OCI-LY1 (cell line): ENCODE data around the gene BCCIP.

Source experiments
- H2AFZ ChIP-seq: fragments of 200-600 bp; sonication (generic), shearing (Covaris generic); 2 replicates; pipeline ENCODE4 v1.6.0; 2014; ENCODE audit warnings: antibody characterized with exemption, mild to moderate bottlenecking, low read length
- H3F3A ChIP-seq: fragments of 200-600 bp; sonication (generic), shearing (Covaris generic); 2 replicates; pipeline ENCODE4 v1.6.0; 2014; ENCODE audit warnings: mild to moderate bottlenecking, antibody characterized with exemption, low read length, moderate library complexity; ENCODE audit not compliant: insufficient read depth
- H3K27ac ChIP-seq: fragments of 200-600 bp; sonication (generic); 2 replicates; pipeline ENCODE4 v1.5.1; 2014; ENCODE audit warnings: low read length, mixed run types, mild to moderate bottlenecking, low read depth; ENCODE audit not compliant: poor library complexity, severe bottlenecking
- H3K27me3 ChIP-seq: fragments of 200-600 bp; sonication (generic); 2 replicates; pipeline ENCODE4 v1.6.0; 2014; ENCODE audit warnings: antibody characterized with exemption, mild to moderate bottlenecking, low read length, moderate library complexity; ENCODE audit not compliant: insufficient read depth
- H3K36me3 ChIP-seq: fragments of 200-600 bp; sonication (generic); 2 replicates; pipeline ENCODE4 v1.6.1; 2014; ENCODE audit warnings: mild to moderate bottlenecking, antibody characterized with exemption, low read length, moderate library complexity, mixed read lengths; ENCODE audit not compliant: insufficient read depth
- H3K4me1 ChIP-seq: fragments of 200-600 bp; sonication (generic); 2 replicates; pipeline ENCODE4 v1.5.1; 2014; ENCODE audit warnings: mild to moderate bottlenecking, low read length, moderate library complexity; ENCODE audit not compliant: insufficient read depth, severe bottlenecking
- H3K4me2 ChIP-seq: fragments of 200-600 bp; sonication (generic), shearing (Covaris generic); 2 replicates; pipeline ENCODE4 v1.6.1; 2014; ENCODE audit warnings: low read length
- H3K4me3 ChIP-seq: fragments of 200-600 bp; sonication (generic); 2 replicates; pipeline ENCODE4 v1.5.1; 2014; ENCODE audit warnings: low read length, low read depth, mild to moderate bottlenecking, mixed read lengths; ENCODE audit not compliant: poor library complexity, severe bottlenecking
- H3K79me2 ChIP-seq: fragments of 200-600 bp; shearing (Covaris generic); 2 replicates; pipeline ENCODE4 v1.6.1; 2016; ENCODE audit warnings: mixed run types, low read length, mixed read lengths; ENCODE audit not compliant: insufficient read depth
- H3K9ac ChIP-seq: fragments of 200-600 bp; sonication (generic), shearing (Covaris generic); 2 replicates; pipeline ENCODE4 v1.6.1; 2014; ENCODE audit warnings: mild to moderate bottlenecking, low read length, mixed read lengths
- H3K9me2 ChIP-seq: fragments of 200-600 bp; sonication (generic), shearing (Covaris generic); 2 replicates; pipeline ENCODE4 v1.6.1; 2014; ENCODE audit warnings: low read depth, mild to moderate bottlenecking, low read length, mixed read lengths
- H3K9me3 ChIP-seq: fragments of 200-600 bp; shearing (Covaris generic); 2 replicates; pipeline ENCODE4 v1.6.1; 2014; ENCODE audit warnings: low read length, mixed read lengths
- H4K20me1 ChIP-seq: fragments of 200-600 bp; sonication (generic), shearing (Covaris generic); 2 replicates; pipeline ENCODE4 v1.6.0; 2016; ENCODE audit warnings: mild to moderate bottlenecking, low read length; ENCODE audit not compliant: insufficient read depth
- EZH2 ChIP-seq: fragments of 200-600 bp; sonication (generic), shearing (Covaris generic); IDR thresholded peaks from 2 replicates; pipeline ENCODE4 v1.8.0; 2017; ENCODE audit warnings: borderline replicate concordance, mixed run types, mild to moderate bottlenecking, antibody characterized with exemption, low read length, moderate library complexity, mixed read lengths
- TF ChIP-seq, protein P1 (sequence below): fragments of 200-600 bp; sonication (generic), shearing (Covaris generic); IDR thresholded peaks from 2 replicates; pipeline ENCODE4 v1.5.1; 2017; ENCODE audit warnings: mild to moderate bottlenecking, antibody characterized with exemption, low read length, moderate library complexity, mixed read lengths

BCCIP gene

DNA sequence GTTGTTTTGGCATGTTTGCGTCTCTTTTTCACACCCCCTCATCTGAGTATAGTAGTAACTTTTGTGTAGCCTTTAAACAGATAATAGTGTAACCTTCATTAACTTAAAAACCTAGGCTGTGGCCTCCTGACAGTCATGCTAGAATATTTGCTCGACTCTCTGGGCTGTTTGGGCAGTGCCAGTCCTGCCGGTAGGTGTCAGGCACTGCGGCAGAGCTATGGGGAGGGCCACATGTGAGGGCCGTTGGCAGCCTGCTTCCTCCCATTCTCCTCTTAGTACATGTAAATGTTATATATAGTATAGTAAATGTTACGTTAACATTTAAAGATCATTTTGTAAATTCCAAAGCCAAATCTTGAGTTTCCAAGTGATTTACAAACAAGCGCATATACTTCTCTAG, 26.1 kb downstream of the BCCIP start:
- H3K4me1 ChIP-seq: no peaks in the 10 kb centered on the region
- H3F3A ChIP-seq: no peaks in the 10 kb centered on the region
- no peak overlapping the region for H3K27ac ChIP-seq
- no peaks in the 10 kb centered on the region for H3K36me3 ChIP-seq
- no peak overlapping the region for H3K4me3 ChIP-seq
- no peaks in the 10 kb centered on the region for H4K20me1 ChIP-seq
- TF ChIP-seq, protein P1, sequence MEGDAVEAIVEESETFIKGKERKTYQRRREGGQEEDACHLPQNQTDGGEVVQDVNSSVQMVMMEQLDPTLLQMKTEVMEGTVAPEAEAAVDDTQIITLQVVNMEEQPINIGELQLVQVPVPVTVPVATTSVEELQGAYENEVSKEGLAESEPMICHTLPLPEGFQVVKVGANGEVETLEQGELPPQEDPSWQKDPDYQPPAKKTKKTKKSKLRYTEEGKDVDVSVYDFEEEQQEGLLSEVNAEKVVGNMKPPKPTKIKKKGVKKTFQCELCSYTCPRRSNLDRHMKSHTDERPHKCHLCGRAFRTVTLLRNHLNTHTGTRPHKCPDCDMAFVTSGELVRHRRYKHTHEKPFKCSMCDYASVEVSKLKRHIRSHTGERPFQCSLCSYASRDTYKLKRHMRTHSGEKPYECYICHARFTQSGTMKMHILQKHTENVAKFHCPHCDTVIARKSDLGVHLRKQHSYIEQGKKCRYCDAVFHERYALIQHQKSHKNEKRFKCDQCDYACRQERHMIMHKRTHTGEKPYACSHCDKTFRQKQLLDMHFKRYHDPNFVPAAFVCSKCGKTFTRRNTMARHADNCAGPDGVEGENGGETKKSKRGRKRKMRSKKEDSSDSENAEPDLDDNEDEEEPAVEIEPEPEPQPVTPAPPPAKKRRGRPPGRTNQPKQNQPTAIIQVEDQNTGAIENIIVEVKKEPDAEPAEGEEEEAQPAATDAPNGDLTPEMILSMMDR: no peak
- TF ChIP-seq EZH2: no peak
- H3K27me3 ChIP-seq: no peaks in the 10 kb centered on the region
- no peak overlapping the region for H2AFZ ChIP-seq
- H3K9me2 ChIP-seq: no peaks in the 10 kb centered on the region
- H3K4me2 ChIP-seq: no peak overlapping the region
- H3K9ac ChIP-seq: no peak overlapping the region
- H3K9me3 ChIP-seq: no peaks in the 10 kb centered on the region
- H3K79me2 ChIP-seq: no peaks in the 10 kb centered on the region

DNA sequence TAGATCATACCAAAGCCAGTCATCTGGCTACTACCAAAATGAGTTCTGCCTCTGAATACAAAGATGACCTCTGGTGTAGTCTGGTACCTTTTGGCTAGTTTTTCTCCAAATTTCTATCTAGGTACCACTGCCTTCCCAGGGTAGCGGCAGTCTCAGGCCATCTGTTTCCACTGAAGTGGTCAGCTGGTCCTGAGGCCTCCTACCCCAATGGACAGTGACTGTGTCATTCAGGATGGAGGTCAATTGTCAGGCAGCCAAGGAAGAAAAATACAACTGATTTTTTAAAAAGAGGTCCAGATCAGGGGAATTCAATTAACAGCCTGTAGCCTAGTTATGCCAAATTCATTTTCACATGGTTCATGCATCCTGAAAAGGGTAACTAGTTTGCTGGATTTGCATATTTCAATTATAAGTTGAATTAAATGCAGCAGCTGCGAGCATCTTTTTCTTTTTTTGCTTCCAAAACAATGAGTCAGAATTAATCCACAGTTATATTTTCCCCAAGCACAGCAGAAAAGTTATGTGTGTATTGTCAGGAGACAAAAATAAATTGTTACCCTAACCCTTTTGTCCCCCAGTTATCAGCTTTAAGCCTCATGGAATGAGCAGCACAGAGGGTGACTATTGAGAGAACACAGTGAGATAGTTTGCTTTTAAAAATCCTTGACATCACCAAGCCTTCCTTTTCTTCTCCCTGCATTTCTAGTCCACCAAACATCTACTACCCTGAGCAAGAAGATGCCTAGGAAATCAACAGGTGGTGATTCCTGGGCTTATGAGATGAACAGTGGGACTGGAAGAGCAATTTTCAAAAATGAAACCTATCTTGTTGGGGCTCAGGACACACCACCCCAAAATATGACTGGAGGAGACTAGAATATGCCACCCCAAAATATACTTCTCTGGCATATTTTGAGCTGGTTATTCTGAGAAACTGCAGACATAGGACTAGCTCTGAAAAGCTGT, 27.7 kb downstream of the BCCIP start:
- H3F3A ChIP-seq: no peaks in the 10 kb centered on the region
- no peak overlapping the region for H3K4me2 ChIP-seq
- no peaks in the 10 kb centered on the region for H3K9me2 ChIP-seq
- no peak overlapping the region for H3K27ac ChIP-seq
- H3K9me3 ChIP-seq: no peaks in the 10 kb centered on the region
- TF ChIP-seq, protein P1: no peak
- no peak for TF ChIP-seq EZH2
- no peaks in the 10 kb centered on the region for H3K27me3 ChIP-seq
- H4K20me1 ChIP-seq: no peaks in the 10 kb centered on the region
- no peaks in the 10 kb centered on the region for H3K36me3 ChIP-seq
- H3K4me1 ChIP-seq: no peaks in the 10 kb centered on the region
- no peaks in the 10 kb centered on the region for H3K79me2 ChIP-seq
- H3K4me3 ChIP-seq: no peak overlapping the region
- no peak overlapping the region for H3K9ac ChIP-seq
- H2AFZ ChIP-seq: no peak overlapping the region

DNA sequence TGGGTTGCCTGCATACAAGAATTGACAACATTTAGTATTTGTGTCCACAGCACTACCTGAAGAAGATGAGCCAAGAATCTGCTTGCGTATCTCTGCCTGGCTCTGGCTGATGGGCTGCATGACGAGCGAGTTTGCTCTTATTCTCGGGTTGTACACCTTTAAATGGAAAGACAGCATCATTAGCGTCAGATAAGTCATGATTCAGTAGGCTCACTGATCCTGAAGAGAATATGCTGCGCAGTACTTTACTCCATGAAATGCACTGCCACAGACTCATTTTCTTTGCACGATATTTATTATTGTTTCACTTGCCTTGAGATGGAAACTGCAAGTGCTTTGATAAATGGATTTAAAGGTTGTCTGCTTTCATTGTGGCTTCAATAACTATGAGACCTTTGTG, 29.1 kb downstream of the BCCIP start:
- no peaks in the 10 kb centered on the region for H3K79me2 ChIP-seq
- H3K36me3 ChIP-seq: no peaks in the 10 kb centered on the region
- H3K4me3 ChIP-seq: no peak overlapping the region
- H3K27me3 ChIP-seq: no peaks in the 10 kb centered on the region
- no peaks in the 10 kb centered on the region for H4K20me1 ChIP-seq
- no peak overlapping the region for H2AFZ ChIP-seq
- H3K9ac ChIP-seq: no peak overlapping the region
- H3K27ac ChIP-seq: no peak overlapping the region
- TF ChIP-seq EZH2: no peak
- TF ChIP-seq, protein P1: no peak
- no peak overlapping the region for H3K4me2 ChIP-seq
- no peaks in the 10 kb centered on the region for H3F3A ChIP-seq
- H3K9me3 ChIP-seq: no peaks in the 10 kb centered on the region
- H3K9me2 ChIP-seq: no peaks in the 10 kb centered on the region
- H3K4me1 ChIP-seq: no peaks in the 10 kb centered on the region
